Skin epidermis (tissue), 12 donors: Measurements from ENCODE around the gene TDRKH.
A peak's percentile ranks its signal among the peaks of the same experiment; 100 is the strongest.

Experiments used
- H3K27ac ChIP-seq, 21 experiments: fragments of 200-600 bp; sonication (generic) in 11 of 21; one replicate each; pipeline ENCODE4 v1.5.0; 2020; ENCODE audit warnings: mild to moderate bottlenecking in 3 of 21, inconsistent platforms in 2 of 21, moderate library complexity in 2 of 21
- H3K4me3 ChIP-seq, 7 experiments: fragments of 200-600 bp; sonication (generic) in 2 of 7; one replicate each; pipeline ENCODE4 v1.5.0; 2020; ENCODE audit warnings: inconsistent platforms in 2 of 7, mild to moderate bottlenecking in 2 of 7, moderate library complexity in 1 of 7

The TDRKH gene

GRCh38 chr1:151790071-151790939, at the start of gene TDRKH:
TDRKH (minus strand) TSS chr1:151790500; CDS start chr1:151783022, 7,478 bp downstream.
- peak within 1 kb of the TSS; percentile 47 to 85 (median 58) for H3K4me3 ChIP-seq
- peak within 1 kb of the TSS in 19 of 21 experiments; percentile 4 to 82 (median 50) for H3K27ac ChIP-seq

- Histone ChIP-seq H3K27ac (peak within 1 kb of the TSS; percentile 58 to 96 (median 87)), H3K4me3 (peak within 1 kb of the TSS; percentile 34 to 51 (median 41))
These were observed 49.4 kb upstream of the TDRKH start, which contains the start of gene C2CD4D for GRCh38 chr1:151839457-151840403. C2CD4D (minus strand) TSS chr1:151839820; CDS start chr1:151838989, 831 bp downstream.

GRCh38 chr1:151839082-151839412, 48.7 kb upstream of the TDRKH start:
- peak overlapping the region; percentile 18 to 51 (median 41) for H3K4me3 ChIP-seq
- H3K27ac ChIP-seq, result peak overlapping the region in 20 of 21 experiments; percentile 43 to 96 (median 88)

GRCh38 chr1:151838222-151839081, 48.2 kb upstream of the TDRKH start:
- Histone ChIP-seq H3K27ac (peak overlapping the region; percentile 43 to 96 (median 86)), H3K4me3 (peak overlapping the region; percentile 18 to 51 (median 41))

- Histone ChIP-seq H3K4me3 (peak overlapping the region; percentile 18 to 51 (median 41)), H3K27ac (peak overlapping the region in 19 of 21 experiments; percentile 24 to 96 (median 86))
These were observed 47.6 kb upstream of the TDRKH start for GRCh38 chr1:151837884-151838221.

- H3K4me3 ChIP-seq, result no peak overlapping the region
- peak overlapping the region in 14 of 21 experiments; percentile 21 to 96 (median 90) for H3K27ac ChIP-seq
These were observed 46.9 kb upstream of the TDRKH start for GRCh38 chr1:151837197-151837596.

- no peak overlapping the region for H3K4me3 ChIP-seq
- peak overlapping the region in 6 of 21 experiments; percentile 3 to 86 (median 32) for H3K27ac ChIP-seq
These were observed 45.3 kb upstream of the TDRKH start for GRCh38 chr1:151835596-151835995.

GRCh38 chr1:151834239-151834638, 43.9 kb upstream of the TDRKH start:
- Histone ChIP-seq H3K4me3 (no peak overlapping the region), H3K27ac (peak overlapping the region in 6 of 21 experiments; percentile 15 to 86 (median 60))

GRCh38 chr1:151833172-151833900, 43.0 kb upstream of the TDRKH start:
- no peak overlapping the region for H3K4me3 ChIP-seq
- peak overlapping the region in 10 of 21 experiments; percentile 10 to 86 (median 78) for H3K27ac ChIP-seq

- Histone ChIP-seq H3K27ac (peak overlapping the region in 15 of 21 experiments; percentile 3 to 86 (median 76)), H3K4me3 (no peak overlapping the region)
These were observed 42.1 kb upstream of the TDRKH start for GRCh38 chr1:151832318-151832980.

GRCh38 chr1:151831605-151832004, 41.3 kb upstream of the TDRKH start, which contains the start of gene RORC:
RORC (minus strand) TSS chr1:151831802; CDS start chr1:151831764, 38 bp downstream.
- peak within 1 kb of the TSS in 5 of 7 experiments; percentile 1 to 48 (median 5) for H3K4me3 ChIP-seq
- peak within 1 kb of the TSS in 19 of 21 experiments; percentile 7 to 86 (median 76) for H3K27ac ChIP-seq

GRCh38 chr1:151831256-151831591, 40.9 kb upstream of the TDRKH start:
- Histone ChIP-seq H3K4me3 (peak overlapping the region in 5 of 7 experiments; percentile 1 to 48 (median 5)), H3K27ac (peak overlapping the region in 17 of 21 experiments; percentile 7 to 86 (median 76))

GRCh38 chr1:151830055-151830454, 39.8 kb upstream of the TDRKH start:
- H3K27ac ChIP-seq, result peak overlapping the region in 12 of 21 experiments; percentile 33 to 82 (median 74)
- H3K4me3 ChIP-seq, result no peak overlapping the region

- peak overlapping the region in 14 of 21 experiments; percentile 0 to 82 (median 58) for H3K27ac ChIP-seq
- no peak overlapping the region for H3K4me3 ChIP-seq
These were observed 39.2 kb upstream of the TDRKH start for GRCh38 chr1:151829352-151830046.

- Histone ChIP-seq H3K4me3 (no peak overlapping the region), H3K27ac (peak overlapping the region in 13 of 21 experiments; percentile 0 to 82 (median 55))
These were observed 38.6 kb upstream of the TDRKH start for GRCh38 chr1:151828921-151829320.

- Histone ChIP-seq H3K27ac (peak overlapping the region in 12 of 21 experiments; percentile 7 to 82 (median 44)), H3K4me3 (no peak overlapping the region)
These were observed 37.6 kb upstream of the TDRKH start for GRCh38 chr1:151827853-151828252.
